ENCODE data around the gene FNDC3B.

The FNDC3B gene

DNA sequence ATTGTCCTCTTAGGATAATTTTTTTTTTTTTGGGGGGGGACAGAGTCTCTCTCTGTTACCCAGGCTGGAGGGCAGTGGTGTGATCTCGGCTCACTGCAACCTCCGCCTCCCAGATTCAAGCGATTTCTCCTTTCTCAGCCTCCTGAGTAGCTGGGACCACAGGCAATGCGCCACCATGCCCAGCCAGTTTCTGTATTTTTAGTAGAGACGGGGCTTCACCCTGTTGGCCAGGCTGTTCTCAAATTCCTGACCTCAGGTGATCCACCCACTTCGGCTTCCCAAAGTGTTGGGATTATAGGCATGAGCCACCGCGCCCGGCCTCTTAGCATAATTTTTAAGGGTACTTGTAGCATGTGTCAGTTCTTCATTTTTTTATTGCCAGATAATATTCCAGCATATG lies 122.6 kb downstream of the FNDC3B start:
- H3K9me3 ChIP-seq (replicated peaks in 1 of 2; ENCODE audit: control insufficient read depth in 2 of 2, insufficient read depth in 1 of 2, low read depth in 1 of 2, low read length in 2 of 2) = no peaks in the 10 kb centered on the region
- peaks cover 3 to 6% of the 10 kb centered on the region in 2 donors for H3K4me1 ChIP-seq (ENCODE audit: control insufficient read depth in 2 of 2, insufficient read depth in 1 of 2, low read depth in 1 of 2, low read length in 2 of 2)
- no peaks in the 10 kb centered on the region for H3K79me1 ChIP-seq (ENCODE audit: low read depth, low read length)
- no peak overlapping the region for H3K23ac ChIP-seq (ENCODE audit: low read depth, low read length, poor library complexity)
- H2BK12ac ChIP-seq (ENCODE audit: low read length) = no peak overlapping the region
- H4K91ac ChIP-seq (ENCODE audit: low read depth, low read length, poor library complexity) = no peak overlapping the region
- H3K27me3 ChIP-seq (ENCODE audit: control insufficient read depth in 3 of 3, insufficient read depth in 3 of 3, low read depth in 1 of 3, low read length in 3 of 3) = no peaks in the 10 kb centered on the region
- H2AFZ ChIP-seq (ENCODE audit: low read length) = no peak overlapping the region
- DNase-seq (ENCODE audit: low spot score) = no peak
- no CpG with 5 or more reads among the region's 9 CpGs for WGBS, 2 donors (ENCODE audit: extremely low coverage in 2 of 2, insufficient read length in 2 of 2, insufficient replicate concordance in 1 of 2)
- H3K36me3 ChIP-seq (replicated peaks in 1 of 2; ENCODE audit: control insufficient read depth in 2 of 2, insufficient read depth in 2 of 2, low read length in 2 of 2) = peaks cover 0 to 8% of the 10 kb centered on the region in 2 donors
- no peak overlapping the region for H2AK5ac ChIP-seq (ENCODE audit: low read depth, low read length)
- H3K14ac ChIP-seq (ENCODE audit: low read length) = no peak overlapping the region
- H2BK15ac ChIP-seq (ENCODE audit: low read length) = no peak overlapping the region
- no peak overlapping the region for H3K4ac ChIP-seq (ENCODE audit: low read length)
- H2BK5ac ChIP-seq (ENCODE audit: low read length) = no peak overlapping the region
- H3K4me3 ChIP-seq (ENCODE audit: low read length in 2 of 2) = no peak overlapping the region
- no peak overlapping the region for H4K8ac ChIP-seq (ENCODE audit: low read depth, low read length)
- no peak overlapping the region for H3K27ac ChIP-seq (replicated peaks; ENCODE audit: low read length)
- no peak overlapping the region for H3K18ac ChIP-seq (ENCODE audit: low read length)
- no peak overlapping the region for H2BK120ac ChIP-seq (ENCODE audit: low read depth, low read length)
- no peak overlapping the region for H3K4me2 ChIP-seq (ENCODE audit: insufficient read depth, low read length, poor library complexity, severe bottlenecking)
- H3K9ac ChIP-seq (ENCODE audit: low read depth, low read length, poor library complexity) = no peak overlapping the region

DNA sequence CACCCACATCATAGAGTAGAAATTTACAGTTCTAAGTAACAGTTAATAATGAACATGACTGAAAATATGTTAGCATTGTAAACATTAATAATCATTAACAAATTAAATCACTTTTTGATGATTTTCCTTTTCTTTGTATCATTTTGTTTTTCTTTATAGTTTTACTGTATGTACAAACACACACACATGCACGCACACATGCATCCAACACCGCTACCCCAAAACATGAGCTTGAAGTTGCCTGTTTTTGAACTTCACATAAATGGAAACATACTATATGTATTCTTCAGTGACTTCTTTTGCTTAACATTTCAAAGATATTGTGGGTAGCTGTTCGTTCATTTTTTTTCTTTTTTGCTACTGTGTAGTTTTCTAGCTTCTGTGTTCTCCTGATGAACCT lies 123.9 kb downstream of the FNDC3B start:
- Histone ChIP-seq H3K27ac (replicated peaks; ENCODE audit: low read length) (no peak overlapping the region), H3K14ac (ENCODE audit: low read length) (no peak overlapping the region), H3K9ac (ENCODE audit: low read depth, low read length, poor library complexity) (no peak overlapping the region), H3K4me2 (ENCODE audit: insufficient read depth, low read length, poor library complexity, severe bottlenecking) (no peak overlapping the region), H3K9me3 (replicated peaks in 1 of 2; ENCODE audit: control insufficient read depth in 2 of 2, insufficient read depth in 1 of 2, low read depth in 1 of 2, low read length in 2 of 2) (no peaks in the 10 kb centered on the region), H2AK5ac (ENCODE audit: low read depth, low read length) (no peak overlapping the region), H3K23ac (ENCODE audit: low read depth, low read length, poor library complexity) (no peak overlapping the region), H3K79me1 (ENCODE audit: low read depth, low read length) (no peaks in the 10 kb centered on the region), H4K91ac (ENCODE audit: low read depth, low read length, poor library complexity) (no peak overlapping the region), H2BK15ac (ENCODE audit: low read length) (no peak overlapping the region), H2BK5ac (ENCODE audit: low read length) (no peak overlapping the region), H3K4me1 (ENCODE audit: control insufficient read depth in 2 of 2, insufficient read depth in 1 of 2, low read depth in 1 of 2, low read length in 2 of 2) (peaks cover 3 to 6% of the 10 kb centered on the region in 2 donors), H3K4me3 (ENCODE audit: low read length in 2 of 2) (no peak overlapping the region), H2BK120ac (ENCODE audit: low read depth, low read length) (no peak overlapping the region), H4K8ac (ENCODE audit: low read depth, low read length) (no peak overlapping the region), H2BK12ac (ENCODE audit: low read length) (no peak overlapping the region), H3K18ac (ENCODE audit: low read length) (no peak overlapping the region), H2AFZ (ENCODE audit: low read length) (no peak overlapping the region), H3K27me3 (ENCODE audit: control insufficient read depth in 3 of 3, insufficient read depth in 3 of 3, low read depth in 1 of 3, low read length in 3 of 3) (no peaks in the 10 kb centered on the region), H3K36me3 (replicated peaks in 1 of 2; ENCODE audit: control insufficient read depth in 2 of 2, insufficient read depth in 2 of 2, low read length in 2 of 2) (peaks cover 0 to 8% of the 10 kb centered on the region in 2 donors), H3K4ac (ENCODE audit: low read length) (no peak overlapping the region)
- no CpG with 5 or more reads among the region's 3 CpGs for WGBS, 2 donors (ENCODE audit: extremely low coverage in 2 of 2, insufficient read length in 2 of 2, insufficient replicate concordance in 1 of 2)
- no peak for DNase-seq (ENCODE audit: low spot score)

DNA sequence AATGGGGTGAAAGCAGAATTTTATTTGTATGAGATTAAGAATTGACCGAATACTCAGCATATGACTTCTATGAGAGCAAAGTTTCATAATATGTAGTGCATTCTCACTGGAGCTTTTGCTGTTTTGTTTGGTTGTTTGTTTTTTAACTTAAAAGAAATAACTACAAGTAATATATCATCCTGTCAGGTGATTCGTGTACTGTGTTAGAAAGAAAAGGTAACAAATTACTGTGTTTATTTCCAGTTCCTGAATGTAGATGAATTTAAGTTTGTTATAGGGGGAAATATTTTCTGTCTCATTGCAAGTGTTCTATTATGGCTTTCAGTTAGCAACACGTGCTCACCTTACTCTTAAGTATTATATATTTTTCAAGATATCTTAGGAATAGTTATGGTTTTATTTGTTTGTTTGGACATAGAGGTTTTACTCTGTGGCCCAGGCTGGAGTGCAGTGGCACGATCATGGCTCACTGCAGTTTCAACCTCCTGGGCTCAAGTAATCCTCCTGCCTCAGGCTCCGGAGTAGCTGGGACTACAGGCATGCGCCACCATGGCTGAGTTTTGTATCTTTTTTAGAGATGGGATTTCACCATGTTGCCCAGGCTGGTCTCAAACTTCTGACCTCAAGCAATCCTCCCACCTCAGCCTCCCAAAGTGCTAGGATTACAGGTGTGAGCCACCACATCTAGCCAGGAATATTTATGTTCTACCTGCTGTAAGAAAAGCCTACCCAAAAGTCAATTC lies 125.4 kb downstream of the FNDC3B start:
- WGBS, 2 donors (ENCODE audit: extremely low coverage in 2 of 2, insufficient read length in 2 of 2, insufficient replicate concordance in 1 of 2) = 100% methylated on average over 1 of the region's 6 CpGs; no CpG with 5 or more reads in 1 of the 2 donors
- H3K9ac ChIP-seq (ENCODE audit: low read depth, low read length, poor library complexity) = no peak overlapping the region
- peaks cover 2% of the 10 kb centered on the region for H3K79me1 ChIP-seq (ENCODE audit: low read depth, low read length)
- H3K4ac ChIP-seq (ENCODE audit: low read length) = no peak overlapping the region
- no peak overlapping the region for H2BK12ac ChIP-seq (ENCODE audit: low read length)
- no peak overlapping the region for H3K18ac ChIP-seq (ENCODE audit: low read length)
- H2AFZ ChIP-seq (ENCODE audit: low read length) = no peak overlapping the region
- H3K4me3 ChIP-seq (ENCODE audit: low read length in 2 of 2) = no peak overlapping the region
- H2BK15ac ChIP-seq (ENCODE audit: low read length) = no peak overlapping the region
- H2AK5ac ChIP-seq (ENCODE audit: low read depth, low read length) = no peak overlapping the region
- no peak overlapping the region for H3K14ac ChIP-seq (ENCODE audit: low read length)
- H3K23ac ChIP-seq (ENCODE audit: low read depth, low read length, poor library complexity) = no peak overlapping the region
- H4K8ac ChIP-seq (ENCODE audit: low read depth, low read length) = no peak overlapping the region
- DNase-seq (ENCODE audit: low spot score) = no peak
- no peaks in the 10 kb centered on the region for H3K9me3 ChIP-seq (replicated peaks in 1 of 2; ENCODE audit: control insufficient read depth in 2 of 2, insufficient read depth in 1 of 2, low read depth in 1 of 2, low read length in 2 of 2)
- no peak overlapping the region for H3K4me2 ChIP-seq (ENCODE audit: insufficient read depth, low read length, poor library complexity, severe bottlenecking)
- no peak overlapping the region for H4K91ac ChIP-seq (ENCODE audit: low read depth, low read length, poor library complexity)
- H3K36me3 ChIP-seq (replicated peaks in 1 of 2; ENCODE audit: control insufficient read depth in 2 of 2, insufficient read depth in 2 of 2, low read length in 2 of 2) = peaks cover 0 to 8% of the 10 kb centered on the region in 2 donors
- H3K27me3 ChIP-seq (ENCODE audit: control insufficient read depth in 3 of 3, insufficient read depth in 3 of 3, low read depth in 1 of 3, low read length in 3 of 3) = no peaks in the 10 kb centered on the region
- H2BK120ac ChIP-seq (ENCODE audit: low read depth, low read length) = no peak overlapping the region
- H3K27ac ChIP-seq (replicated peaks; ENCODE audit: low read length) = no peak overlapping the region
- H3K4me1 ChIP-seq (ENCODE audit: control insufficient read depth in 2 of 2, insufficient read depth in 1 of 2, low read depth in 1 of 2, low read length in 2 of 2) = peaks cover 10 to 11% of the 10 kb centered on the region in 2 donors
- H2BK5ac ChIP-seq (ENCODE audit: low read length) = no peak overlapping the region

DNA sequence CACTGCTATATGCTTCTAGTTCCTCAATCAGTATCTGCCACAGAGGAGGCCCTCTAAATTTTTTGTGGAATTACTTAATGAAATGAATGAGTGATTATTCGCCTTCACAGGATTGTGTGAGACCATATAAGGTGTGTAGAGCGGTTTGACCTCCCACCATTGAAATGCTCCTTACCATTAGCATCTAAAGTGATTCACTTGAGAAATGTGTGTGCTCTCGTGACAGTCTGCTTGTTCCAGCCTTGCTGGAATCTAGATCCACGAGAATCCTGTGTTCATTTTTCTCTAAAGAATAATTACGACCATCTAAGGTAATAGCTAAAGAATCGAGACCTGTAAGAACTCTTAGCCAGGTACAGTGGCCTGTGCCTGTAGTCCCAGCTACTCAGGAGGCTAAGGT lies 126.9 kb downstream of the FNDC3B start:
- Histone ChIP-seq H3K79me1 (ENCODE audit: low read depth, low read length) (peaks cover 2% of the 10 kb centered on the region), H3K4ac (ENCODE audit: low read length) (no peak overlapping the region), H3K4me1 (ENCODE audit: control insufficient read depth in 2 of 2, insufficient read depth in 1 of 2, low read depth in 1 of 2, low read length in 2 of 2) (peaks cover 10 to 21% of the 10 kb centered on the region in 2 donors), H4K91ac (ENCODE audit: low read depth, low read length, poor library complexity) (no peak overlapping the region), H4K8ac (ENCODE audit: low read depth, low read length) (no peak overlapping the region), H3K18ac (ENCODE audit: low read length) (no peak overlapping the region), H2BK120ac (ENCODE audit: low read depth, low read length) (no peak overlapping the region), H3K23ac (ENCODE audit: low read depth, low read length, poor library complexity) (no peak overlapping the region), H3K4me3 (ENCODE audit: low read length in 2 of 2) (no peak overlapping the region), H3K27me3 (ENCODE audit: control insufficient read depth in 3 of 3, insufficient read depth in 3 of 3, low read depth in 1 of 3, low read length in 3 of 3) (no peaks in the 10 kb centered on the region), H2AFZ (ENCODE audit: low read length) (no peak overlapping the region), H2BK15ac (ENCODE audit: low read length) (no peak overlapping the region), H2BK5ac (ENCODE audit: low read length) (no peak overlapping the region), H2AK5ac (ENCODE audit: low read depth, low read length) (no peak overlapping the region), H3K4me2 (ENCODE audit: insufficient read depth, low read length, poor library complexity, severe bottlenecking) (no peak overlapping the region), H3K14ac (ENCODE audit: low read length) (no peak overlapping the region), H2BK12ac (ENCODE audit: low read length) (no peak overlapping the region), H3K9ac (ENCODE audit: low read depth, low read length, poor library complexity) (no peak overlapping the region), H3K9me3 (replicated peaks in 1 of 2; ENCODE audit: control insufficient read depth in 2 of 2, insufficient read depth in 1 of 2, low read depth in 1 of 2, low read length in 2 of 2) (no peaks in the 10 kb centered on the region), H3K27ac (replicated peaks; ENCODE audit: low read length) (no peak overlapping the region), H3K36me3 (replicated peaks in 1 of 2; ENCODE audit: control insufficient read depth in 2 of 2, insufficient read depth in 2 of 2, low read length in 2 of 2) (peaks cover 0 to 12% of the 10 kb centered on the region in 2 donors)
- WGBS, 2 donors (ENCODE audit: extremely low coverage in 2 of 2, insufficient read length in 2 of 2, insufficient replicate concordance in 1 of 2) = no CpG with 5 or more reads among the region's 6 CpGs
- DNase-seq (ENCODE audit: low spot score) = no peak
